HCT116 (cell line): ENCODE results near the gene HSPG2. TPM values are rescaled to one million over a fixed set of nuclear protein-coding genes. Genes with fewer than 3 reads are reported as not detected.

Experiments
- ATAC-seq: fragments of 200-7000 bp; cut with Tn5 transposase; 2 replicates; pipeline ENCODE4 v1.9.1; 2020; ENCODE audit warnings: mild to moderate bottlenecking, moderate library complexity
- BruUV-seq: library from RNA; stranded (reverse); fragments of 400-500 nt; replicated peaks from 2 replicates; lab custom pipeline; 2021; lab: Mats Ljungman, UMichigan
- CTCF ChIA-PET: fragments of 300-600 bp; sonication (Branson Sonifier 250); formaldehyde crosslinking; loops from one replicate; lab custom pipeline; 2021; ENCODE audit warnings: antibody characterized with exemption; lab: Charles Lee
- POLR2A ChIA-PET: fragments of 300-600, 350-600 bp; sonication (Branson Sonifier 250); formaldehyde crosslinking; loops from one replicate; lab custom pipeline; 2021; ENCODE audit warnings: antibody characterized with exemption; lab: Charles Lee
- RAD21 ChIA-PET, 2 experiments: fragments of 300-600 bp; sonication (Branson Sonifier 250); formaldehyde crosslinking; loops; one replicate each; lab custom pipeline; 2023; ENCODE audit warnings: low total read pairs in 2 of 2; ENCODE audit not compliant: uncharacterized antibody in 2 of 2, unreplicated experiment in 2 of 2, low non-redundant PET in 1 of 2; lab: Charles Lee
- DNase-seq: peaks from one replicate; pipeline ENCODE4 v3.0.0-alpha.2; 2010; ENCODE audit warnings: low read depth, low spot score
- H2AFZ ChIP-seq: fragments of 200-600 bp; shearing (Covaris generic), sonication (generic); 2 replicates; pipeline ENCODE4 v1.6.1; 2017; ENCODE audit warnings: low read depth, mixed run types, mixed read lengths, antibody characterized with exemption, low read length; ENCODE audit not compliant: poor library complexity, severe bottlenecking
- H3K27ac ChIP-seq: 2 replicates; pipeline ENCODE4 v1.5.1; 2012; ENCODE audit warnings: low read depth, low read length
- H3K27me3 ChIP-seq: fragments of 200-600 bp; sonication (generic); 2 replicates; pipeline ENCODE4 v1.6.1; 2016; ENCODE audit warnings: mixed run types, low read length, mixed read lengths; ENCODE audit not compliant: insufficient read depth
- H3K36me3 ChIP-seq, 2 experiments: fragments of 200-500 bp in 1 of 2; fragments of 200-600 bp in 1 of 2; sonication (Bioruptor generic) in 1 of 2; sonication (generic) in 1 of 2; 2 replicates each; pipeline versions ENCODE4 v1.5.1 to v1.6.1; 2014 to 2016; ENCODE audit warnings: low read length in 2 of 2, inconsistent platforms in 1 of 2, mixed read lengths in 1 of 2, mixed run types in 1 of 2; ENCODE audit not compliant: insufficient read depth in 2 of 2, control insufficient read depth in 1 of 2
- H3K4me1 ChIP-seq, 2 experiments: fragments of 200-600 bp in 1 of 2; sonication (generic) in 1 of 2; 2 replicates each; pipeline versions ENCODE4 v1.5.1 to v1.6.1; 2012 to 2017; ENCODE audit warnings: low read length in 2 of 2, inconsistent platforms in 1 of 2, mild to moderate bottlenecking in 1 of 2, mixed read lengths in 1 of 2, mixed run types in 1 of 2, moderate library complexity in 1 of 2; ENCODE audit not compliant: insufficient read depth in 2 of 2, control insufficient read depth in 1 of 2
- H3K4me2 ChIP-seq: fragments of 200-600 bp; sonication (generic); 2 replicates; pipeline ENCODE4 v1.6.1; 2017; ENCODE audit warnings: mixed run types, low read length, mixed read lengths
- H3K4me3 ChIP-seq, 2 experiments: fragments of 200-600 bp in 1 of 2; sonication (generic) in 1 of 2; replicated peaks in 1 of 2; 2 replicates each; pipeline ENCODE4 v1.5.1; 2011 to 2016; ENCODE audit warnings: low read length in 2 of 2, control low read depth in 1 of 2, low read depth in 1 of 2, mild to moderate bottlenecking in 1 of 2, mixed read lengths in 1 of 2, mixed run types in 1 of 2
- H3K79me2 ChIP-seq: fragments of 200-600 bp; sonication (generic); 2 replicates; pipeline ENCODE4 v1.6.1; 2017; ENCODE audit warnings: mild to moderate bottlenecking, mixed run types, low read length, moderate library complexity, mixed read lengths; ENCODE audit not compliant: insufficient read depth
- H3K9ac ChIP-seq: fragments of 200-600 bp; sonication (generic); 2 replicates; pipeline ENCODE4 v1.6.1; 2016; ENCODE audit warnings: low read length, mixed read lengths
- H3K9me2 ChIP-seq: fragments of 200-600 bp; sonication (generic), shearing (Covaris generic); 2 replicates; pipeline ENCODE4 v1.6.1; 2017; ENCODE audit warnings: mixed run types, mild to moderate bottlenecking, moderate library complexity; ENCODE audit not compliant: insufficient read depth
- H3K9me3 ChIP-seq, 2 experiments: fragments of 200-500 bp in 1 of 2; fragments of 200-600 bp in 1 of 2; sonication (Bioruptor generic) in 1 of 2; sonication (generic) in 1 of 2; 2 replicates each; pipeline ENCODE4 v1.6.1; 2014 to 2017; ENCODE audit warnings: low read length in 2 of 2, mixed read lengths in 2 of 2, inconsistent platforms in 1 of 2, low read depth in 1 of 2, mild to moderate bottlenecking in 1 of 2, mixed run types in 1 of 2, moderate library complexity in 1 of 2; ENCODE audit not compliant: control insufficient read depth in 1 of 2, insufficient read depth in 1 of 2
- H4K20me1 ChIP-seq: fragments of 200-600 bp; sonication (generic), shearing (Covaris generic); 2 replicates; pipeline ENCODE4 v1.6.1; 2017; ENCODE audit warnings: mixed run types, mild to moderate bottlenecking, moderate library complexity; ENCODE audit not compliant: insufficient read depth
- CEBPB ChIP-seq: IDR thresholded peaks from 2 replicates; pipeline ENCODE4 v1.6.1; 2012; ENCODE audit warnings: low read depth
- EGR1 ChIP-seq: IDR thresholded peaks from 2 replicates; pipeline ENCODE4 v1.6.1; 2012; ENCODE audit warnings: low read depth
- EZH2 ChIP-seq: fragments of 200-600 bp; sonication (generic); IDR thresholded peaks from 2 replicates; pipeline ENCODE4 v1.6.1; 2017; ENCODE audit warnings: antibody characterized with exemption, mixed run types
- EZH2phosphoT487 ChIP-seq: fragments of 200-600 bp; IDR thresholded peaks from 2 replicates; pipeline ENCODE4 v1.6.1; 2018; ENCODE audit warnings: antibody characterized with exemption, borderline replicate concordance
- FOSL1 ChIP-seq: IDR thresholded peaks from 2 replicates; pipeline ENCODE4 v1.6.1; 2012; ENCODE audit warnings: low read depth
- POLR2A ChIP-seq: IDR thresholded peaks from 2 replicates; pipeline ENCODE4 v1.7.0; 2011; ENCODE audit warnings: borderline replicate concordance; ENCODE audit not compliant: insufficient read depth, insufficient read length; ENCODE audit errors: extremely low read depth
- POLR2AphosphoS5 ChIP-seq: IDR thresholded peaks from 2 replicates; pipeline ENCODE4 v1.6.1; 2011; ENCODE audit warnings: mild to moderate bottlenecking, low read depth, low read length, moderate library complexity
- TCF7L2 ChIP-seq: IDR thresholded peaks from 2 replicates; pipeline ENCODE4 v1.7.0; 2011; ENCODE audit warnings: borderline replicate concordance, inconsistent platforms; ENCODE audit not compliant: insufficient read depth, insufficient read length; ENCODE audit errors: extremely low read depth
- YY1 ChIP-seq: IDR thresholded peaks from 2 replicates; pipeline ENCODE4 v1.6.1; 2011; ENCODE audit warnings: low read length, low read depth, moderate library complexity, mild to moderate bottlenecking; ENCODE audit not compliant: insufficient replicate concordance; ENCODE audit errors: extremely low read depth
- ZFX ChIP-seq: fragments of 450-650 bp; IDR thresholded peaks from 2 replicates; pipeline ENCODE4 v1.6.1; 2017
- ZNF274 ChIP-seq: fragments of 200-500 bp; sonication (Bioruptor generic); IDR thresholded peaks from 2 replicates; pipeline ENCODE4 v1.6.1; 2014; ENCODE audit warnings: mild to moderate bottlenecking, low read depth, low read length, inconsistent platforms
- intact Hi-C: fragments of 100-400 bp; cut with micrococcal nuclease; formaldehyde crosslinking; loops from 2 replicates; pipeline ENCODE4 v1.10.0; 2022
- total RNA-seq: library from RNA; stranded (reverse); gene quantifications from one replicate; pipeline ENCODE4 v1.2.1, GENCODE V29; 2021; ENCODE audit not compliant: unreplicated experiment
- TF ChIP-seq, protein P1 (sequence below): IDR thresholded peaks from 2 replicates; pipeline ENCODE4 v1.6.1; 2012
- TF ChIP-seq, protein P2 (sequence below): IDR thresholded peaks from 2 replicates; pipeline ENCODE4 v1.6.1; 2012
- TF ChIP-seq, protein P3 (sequence below): IDR thresholded peaks from 2 replicates; pipeline ENCODE4 v1.6.1; 2011; ENCODE audit warnings: mild to moderate bottlenecking, low read length, moderate library complexity; ENCODE audit not compliant: insufficient replicate concordance; ENCODE audit errors: extremely low read depth
- TF ChIP-seq, protein P4 (sequence below), 3 experiments: fragments of 200-600 bp in 1 of 3; sonication (generic) in 1 of 3; IDR thresholded peaks in 2 of 3; conservative IDR thresholded peaks in 1 of 3; 2 replicates each; pipeline ENCODE4 v1.5.1; 2012 to 2017; ENCODE audit warnings: low read depth in 2 of 3, low read length in 2 of 3, antibody characterized with exemption in 1 of 3, borderline replicate concordance in 1 of 3, control low read depth in 1 of 3, mild to moderate bottlenecking in 1 of 3, mixed read lengths in 1 of 3, mixed run types in 1 of 3, moderate library complexity in 1 of 3; ENCODE audit not compliant: insufficient read depth in 1 of 3

Gene HSPG2
- total RNA-seq, 1 experiment from 2014 or later: 55.7 TPM

DNA sequence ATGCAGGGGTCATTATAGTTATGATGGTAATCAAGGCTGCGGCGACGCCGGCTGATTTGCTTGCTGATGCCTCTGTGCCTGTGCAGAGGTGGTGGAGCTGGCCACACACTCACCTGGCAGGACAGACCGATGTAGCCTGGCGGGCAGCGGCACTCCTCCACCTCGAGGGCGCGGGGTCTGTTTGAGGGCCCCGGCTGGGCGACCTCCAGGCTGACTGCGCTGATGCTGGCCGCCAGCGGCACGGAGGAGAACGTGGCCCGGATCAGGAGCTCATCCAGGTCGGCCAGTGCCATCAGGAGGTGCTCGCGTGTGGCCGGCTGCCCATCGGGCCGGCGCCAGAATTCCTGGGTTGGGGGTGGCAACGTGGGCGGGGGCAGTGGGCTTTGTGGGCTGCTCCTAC lies 72.4 kb downstream of the HSPG2 start:
- 0 out of 4 replicates have a peak, but pooled peaks cover 0 to 4% of the 10 kb centered on the region in 2 experiments for H3K36me3 ChIP-seq
- H3K9me2 ChIP-seq: no peaks in the 10 kb centered on the region
- H3K4me2 ChIP-seq: no peak overlapping the region
- TF ChIP-seq CEBPB (no peak), POLR2A (no peak), EGR1 (no peak), EZH2phosphoT487 (no peak), TCF7L2 (no peak), FOSL1 (no peak), POLR2AphosphoS5 (no peak), YY1 (no peak), EZH2 (no peak), ZNF274 (no peak), ZFX (no peak)
- TF ChIP-seq, protein P1, sequence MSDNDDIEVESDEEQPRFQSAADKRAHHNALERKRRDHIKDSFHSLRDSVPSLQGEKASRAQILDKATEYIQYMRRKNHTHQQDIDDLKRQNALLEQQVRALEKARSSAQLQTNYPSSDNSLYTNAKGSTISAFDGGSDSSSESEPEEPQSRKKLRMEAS: no peak
- TF ChIP-seq, protein P2, sequence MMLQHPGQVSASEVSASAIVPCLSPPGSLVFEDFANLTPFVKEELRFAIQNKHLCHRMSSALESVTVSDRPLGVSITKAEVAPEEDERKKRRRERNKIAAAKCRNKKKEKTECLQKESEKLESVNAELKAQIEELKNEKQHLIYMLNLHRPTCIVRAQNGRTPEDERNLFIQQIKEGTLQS: no peak
- TF ChIP-seq, protein P3, sequence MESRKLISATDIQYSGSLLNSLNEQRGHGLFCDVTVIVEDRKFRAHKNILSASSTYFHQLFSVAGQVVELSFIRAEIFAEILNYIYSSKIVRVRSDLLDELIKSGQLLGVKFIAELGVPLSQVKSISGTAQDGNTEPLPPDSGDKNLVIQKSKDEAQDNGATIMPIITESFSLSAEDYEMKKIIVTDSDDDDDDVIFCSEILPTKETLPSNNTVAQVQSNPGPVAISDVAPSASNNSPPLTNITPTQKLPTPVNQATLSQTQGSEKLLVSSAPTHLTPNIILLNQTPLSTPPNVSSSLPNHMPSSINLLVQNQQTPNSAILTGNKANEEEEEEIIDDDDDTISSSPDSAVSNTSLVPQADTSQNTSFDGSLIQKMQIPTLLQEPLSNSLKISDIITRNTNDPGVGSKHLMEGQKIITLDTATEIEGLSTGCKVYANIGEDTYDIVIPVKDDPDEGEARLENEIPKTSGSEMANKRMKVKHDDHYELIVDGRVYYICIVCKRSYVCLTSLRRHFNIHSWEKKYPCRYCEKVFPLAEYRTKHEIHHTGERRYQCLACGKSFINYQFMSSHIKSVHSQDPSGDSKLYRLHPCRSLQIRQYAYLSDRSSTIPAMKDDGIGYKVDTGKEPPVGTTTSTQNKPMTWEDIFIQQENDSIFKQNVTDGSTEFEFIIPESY: no peak
- TF ChIP-seq, protein P4, sequence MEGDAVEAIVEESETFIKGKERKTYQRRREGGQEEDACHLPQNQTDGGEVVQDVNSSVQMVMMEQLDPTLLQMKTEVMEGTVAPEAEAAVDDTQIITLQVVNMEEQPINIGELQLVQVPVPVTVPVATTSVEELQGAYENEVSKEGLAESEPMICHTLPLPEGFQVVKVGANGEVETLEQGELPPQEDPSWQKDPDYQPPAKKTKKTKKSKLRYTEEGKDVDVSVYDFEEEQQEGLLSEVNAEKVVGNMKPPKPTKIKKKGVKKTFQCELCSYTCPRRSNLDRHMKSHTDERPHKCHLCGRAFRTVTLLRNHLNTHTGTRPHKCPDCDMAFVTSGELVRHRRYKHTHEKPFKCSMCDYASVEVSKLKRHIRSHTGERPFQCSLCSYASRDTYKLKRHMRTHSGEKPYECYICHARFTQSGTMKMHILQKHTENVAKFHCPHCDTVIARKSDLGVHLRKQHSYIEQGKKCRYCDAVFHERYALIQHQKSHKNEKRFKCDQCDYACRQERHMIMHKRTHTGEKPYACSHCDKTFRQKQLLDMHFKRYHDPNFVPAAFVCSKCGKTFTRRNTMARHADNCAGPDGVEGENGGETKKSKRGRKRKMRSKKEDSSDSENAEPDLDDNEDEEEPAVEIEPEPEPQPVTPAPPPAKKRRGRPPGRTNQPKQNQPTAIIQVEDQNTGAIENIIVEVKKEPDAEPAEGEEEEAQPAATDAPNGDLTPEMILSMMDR (IDR thresholded peaks at IDR 0.05 in 2 of 3, conservative IDR thresholded peaks at IDR 0.05 in 1 of 3; ENCODE audit: borderline replicate concordance in 1 of 3, insufficient read depth in 1 of 3, low read depth in 2 of 3, low read length in 2 of 3): no peak
- ATAC-seq: no peak
- no peak overlapping the region for H3K27ac ChIP-seq
- H3K4me1 ChIP-seq: peaks cover 12 to 19% of the 10 kb centered on the region in 2 experiments
- H3K27me3 ChIP-seq: no peaks in the 10 kb centered on the region
- intact Hi-C loops: no loop called here
- no peak overlapping the region for H3K4me3 ChIP-seq
- BruUV-seq: no TSS peak
- ChIA-PET CTCF (no interaction called here), RAD21 (no interaction called here), POLR2A (no interaction called here)
- H3K9ac ChIP-seq: no peak overlapping the region
- H2AFZ ChIP-seq: no peak overlapping the region
- DNase-seq: no peak
- no peaks in the 10 kb centered on the region for H4K20me1 ChIP-seq
- no peaks in the 10 kb centered on the region for H3K79me2 ChIP-seq
- H3K9me3 ChIP-seq: no peaks in the 10 kb centered on the region
